KOPT-K1 (cell line): Measurements from ENCODE around the gene RSKR.

Experiments used
- H3K27ac ChIP-seq: fragments of 200-600 bp; sonication (generic); 2 replicates; pipeline ENCODE4 v1.5.1; 2016; ENCODE audit warnings: antibody characterized with exemption, mild to moderate bottlenecking, low read depth, low read length; ENCODE audit not compliant: poor library complexity, severe bottlenecking
- H3K36me3 ChIP-seq: fragments of 200-600 bp; sonication (generic); 2 replicates; pipeline ENCODE4 v1.5.1; 2017; ENCODE audit warnings: antibody characterized with exemption, mild to moderate bottlenecking, low read length, moderate library complexity; ENCODE audit not compliant: insufficient read depth
- H3K9me3 ChIP-seq: fragments of 200-600 bp; sonication (generic); 2 replicates; pipeline ENCODE4 v1.5.1; 2017; ENCODE audit warnings: antibody characterized with exemption, low read length, mild to moderate bottlenecking; ENCODE audit not compliant: insufficient read depth, poor library complexity, severe bottlenecking

RSKR gene

DNA sequence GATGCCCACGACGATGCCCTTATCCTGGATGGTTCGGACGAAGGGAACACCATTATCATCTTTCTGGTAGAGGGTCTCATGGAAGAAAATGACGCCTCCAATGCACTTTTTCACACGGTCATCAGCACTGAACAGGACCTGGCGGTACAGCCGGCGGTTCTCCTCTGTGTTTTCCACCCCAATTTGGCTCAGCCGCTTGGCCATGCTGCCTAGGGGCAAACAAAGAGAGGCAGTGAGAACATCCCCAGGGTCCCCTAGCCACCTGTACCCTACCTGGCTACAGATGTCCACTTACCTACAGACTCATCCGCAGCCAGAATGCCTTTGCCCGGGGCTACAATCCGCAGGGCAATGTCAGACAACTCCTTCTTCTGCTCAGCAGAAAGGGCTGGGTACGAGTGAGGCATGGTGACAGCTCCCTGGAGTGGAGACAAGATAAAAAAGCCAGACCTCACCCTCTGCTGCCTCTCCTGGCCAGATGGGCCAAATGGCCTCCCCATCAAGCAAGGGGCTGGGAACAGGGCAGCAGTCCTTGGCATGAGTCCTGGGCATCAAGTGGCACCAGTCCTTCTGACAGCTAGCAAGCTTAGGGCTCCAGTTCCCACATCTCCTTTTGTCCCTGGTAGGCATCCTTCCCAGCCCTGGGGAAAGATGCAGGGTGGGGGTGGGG, 38.7 kb downstream of the RSKR start:
- Histone ChIP-seq H3K27ac (no peak overlapping the region), H3K36me3 (peaks cover 58% of the 10 kb centered on the region), H3K9me3 (no peaks in the 10 kb centered on the region)

DNA sequence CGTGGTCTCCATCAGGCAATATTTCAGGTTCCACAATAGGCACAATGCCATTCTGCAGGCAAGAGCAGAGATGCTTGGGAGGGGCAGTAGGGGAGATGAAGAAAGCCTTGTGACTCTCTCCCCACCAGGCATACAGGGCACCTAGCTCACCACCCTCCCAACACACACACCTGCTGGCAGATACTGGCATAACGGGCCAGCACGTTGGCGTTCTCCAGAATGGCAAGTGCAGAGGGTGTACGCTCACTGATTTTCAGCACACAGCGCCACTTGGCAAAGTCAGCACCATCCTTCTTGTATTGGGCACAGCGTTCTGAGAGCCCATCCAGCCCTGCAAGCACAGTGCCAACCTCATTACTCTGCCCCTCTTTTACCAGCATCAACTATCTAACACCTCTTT, 39.5 kb downstream of the RSKR start:
- H3K9me3 ChIP-seq: no peaks in the 10 kb centered on the region
- peaks cover 53% of the 10 kb centered on the region for H3K36me3 ChIP-seq
- H3K27ac ChIP-seq: no peak overlapping the region

DNA sequence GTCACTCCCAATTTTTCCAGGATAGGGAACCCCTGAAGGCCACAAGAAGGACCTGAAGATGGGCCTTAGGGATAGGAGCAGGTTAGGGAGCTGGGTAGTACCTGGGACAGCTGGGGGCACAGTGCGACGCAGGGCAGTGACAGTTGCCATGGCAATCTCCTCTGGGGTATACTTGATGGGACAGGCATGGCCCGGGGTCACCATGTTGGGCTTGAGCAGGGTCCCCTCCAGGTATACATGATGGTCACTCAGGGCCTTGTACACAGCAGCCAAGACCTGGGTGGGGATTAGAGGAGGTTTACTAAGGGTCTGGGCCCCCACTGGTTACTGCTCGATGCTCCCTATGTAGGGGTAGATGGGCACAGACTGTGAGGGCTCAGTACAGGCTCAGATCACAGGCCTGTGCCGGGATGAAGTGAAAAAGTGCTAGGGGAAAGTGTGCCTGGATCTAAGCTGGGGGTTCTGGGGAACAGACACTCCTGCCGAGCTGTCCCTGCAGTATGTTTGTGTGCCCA, 40.0 kb downstream of the RSKR start:
- Histone ChIP-seq H3K9me3 (no peaks in the 10 kb centered on the region), H3K36me3 (peaks cover 52% of the 10 kb centered on the region), H3K27ac (no peak overlapping the region)

DNA sequence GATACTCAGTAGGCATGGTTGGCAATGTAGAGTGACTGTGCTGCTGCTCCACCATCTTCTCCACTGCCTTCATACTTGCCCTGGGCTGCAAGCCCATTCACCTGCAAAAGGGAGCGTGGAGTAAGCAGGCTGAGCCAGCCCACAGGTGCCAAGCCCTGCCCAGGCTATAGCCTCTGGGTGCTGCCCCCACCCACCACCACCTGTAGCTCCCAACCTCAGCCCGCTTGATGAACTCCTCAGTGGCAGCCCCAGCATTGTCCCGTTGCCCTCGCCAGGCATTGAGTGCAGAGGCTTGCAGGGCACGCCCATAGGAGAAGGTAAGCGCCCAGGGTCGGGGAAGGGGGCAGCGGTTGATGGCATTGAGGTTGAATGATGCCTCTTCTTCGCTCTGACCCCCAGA, 40.5 kb downstream of the RSKR start:
- H3K36me3 ChIP-seq: peaks cover 47% of the 10 kb centered on the region
- no peak overlapping the region for H3K27ac ChIP-seq
- H3K9me3 ChIP-seq: no peaks in the 10 kb centered on the region

DNA sequence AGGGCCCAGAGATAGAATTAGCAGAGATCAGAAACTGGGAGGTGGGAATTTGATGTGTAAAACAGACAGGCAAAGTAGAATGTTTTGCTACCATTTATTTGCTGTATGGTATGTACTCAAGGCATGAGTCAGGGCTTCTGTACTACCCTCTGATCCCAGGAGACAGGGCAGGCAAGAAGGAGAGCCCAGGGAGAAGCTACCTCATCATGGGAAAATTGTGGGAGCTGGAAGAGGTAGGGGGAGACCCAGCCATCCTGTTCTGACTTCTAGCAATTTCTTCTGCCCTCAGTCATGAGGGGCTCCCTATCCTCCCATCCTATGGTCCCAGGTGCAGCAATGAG, 41.0 kb downstream of the RSKR start:
- Histone ChIP-seq H3K9me3 (no peaks in the 10 kb centered on the region), H3K27ac (no peak overlapping the region), H3K36me3 (peaks cover 47% of the 10 kb centered on the region)

DNA sequence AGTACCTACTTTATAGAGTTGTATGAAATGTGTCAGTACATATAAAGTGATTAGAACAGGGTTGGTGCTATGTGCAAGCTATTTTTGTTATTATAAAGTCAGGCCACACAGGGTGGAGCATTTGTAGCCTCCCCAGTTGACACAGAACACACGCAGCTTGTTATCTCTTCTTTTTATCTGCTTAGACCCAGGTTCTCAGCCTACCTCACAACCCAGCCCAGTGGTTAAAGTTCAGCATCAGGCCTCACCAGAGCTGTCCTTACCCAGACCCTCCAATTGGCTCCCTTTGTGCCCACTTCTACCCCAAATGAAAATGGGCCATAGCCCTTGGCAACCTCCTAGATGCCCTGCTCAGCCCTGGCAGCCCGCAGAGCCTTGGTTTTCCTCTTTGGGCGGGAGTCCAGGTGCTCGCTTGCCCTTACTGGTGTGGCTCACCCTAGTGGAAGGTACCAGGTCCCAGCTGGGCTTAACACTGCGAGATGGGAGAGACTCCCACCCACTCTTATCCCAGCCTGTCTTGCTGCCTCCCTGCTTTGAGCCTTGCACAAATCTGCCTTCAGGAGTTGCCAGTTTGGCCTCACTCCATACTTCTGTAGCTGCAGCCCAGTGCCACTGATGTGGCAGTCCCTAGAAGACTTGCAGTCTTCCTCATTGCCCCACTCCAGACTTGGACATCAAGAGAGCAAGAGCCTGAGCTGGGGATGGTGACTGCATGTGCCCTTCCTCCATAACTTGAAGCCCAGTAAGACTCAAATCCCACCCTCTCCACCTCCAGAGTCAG, 41.5 kb downstream of the RSKR start:
- H3K9me3 ChIP-seq: no peaks in the 10 kb centered on the region
- H3K27ac ChIP-seq: no peak overlapping the region
- peaks cover 46% of the 10 kb centered on the region for H3K36me3 ChIP-seq

DNA sequence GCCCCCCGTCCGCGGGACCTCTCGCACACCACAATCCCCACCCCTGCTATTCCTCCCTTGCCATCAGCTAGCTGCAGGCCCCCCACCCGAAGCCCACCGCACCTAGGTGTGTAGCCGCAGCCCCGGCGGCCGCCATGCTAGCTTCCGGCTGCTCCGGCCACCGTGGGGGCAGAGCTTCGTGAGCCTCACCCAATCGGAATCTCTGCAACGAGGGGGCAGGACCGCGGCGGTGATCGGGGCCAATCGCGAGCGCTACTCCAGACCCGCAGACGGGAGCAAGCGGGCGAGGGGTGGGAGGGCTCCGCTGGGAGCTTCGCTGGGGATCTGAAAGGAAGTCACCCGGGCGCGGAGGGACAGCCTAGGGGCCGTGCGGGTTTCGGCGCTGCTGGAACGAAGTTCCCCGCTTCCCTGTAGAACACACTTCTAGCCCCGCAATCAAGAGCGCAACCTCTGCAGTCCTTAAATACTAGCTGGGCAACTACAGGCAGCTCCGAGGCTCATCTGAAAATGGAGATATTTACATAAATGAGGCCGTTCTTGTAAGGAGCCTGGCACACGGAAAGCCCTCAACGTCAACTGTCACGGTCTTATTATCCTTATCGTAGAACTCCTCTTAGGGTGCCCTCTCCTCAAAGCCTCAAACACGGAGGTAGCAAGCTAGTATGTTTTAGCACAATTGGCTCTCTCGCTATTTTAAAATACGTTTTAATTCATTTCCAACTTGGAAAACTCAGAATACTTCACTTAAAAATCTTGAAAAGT, 42.4 kb downstream of the RSKR start, which contains the start of gene PIGS:
Gene PIGS, minus strand, starts transcription at position 164 of the 762 bp plus-strand sequence. Its CDS starts 28 bp downstream, at position 136.
- Histone ChIP-seq H3K36me3 (peaks cover 49% of the 10 kb centered on the region), H3K27ac (peak within 1 kb of the TSS; percentile 66), H3K9me3 (no peaks in the 10 kb centered on the region)

DNA sequence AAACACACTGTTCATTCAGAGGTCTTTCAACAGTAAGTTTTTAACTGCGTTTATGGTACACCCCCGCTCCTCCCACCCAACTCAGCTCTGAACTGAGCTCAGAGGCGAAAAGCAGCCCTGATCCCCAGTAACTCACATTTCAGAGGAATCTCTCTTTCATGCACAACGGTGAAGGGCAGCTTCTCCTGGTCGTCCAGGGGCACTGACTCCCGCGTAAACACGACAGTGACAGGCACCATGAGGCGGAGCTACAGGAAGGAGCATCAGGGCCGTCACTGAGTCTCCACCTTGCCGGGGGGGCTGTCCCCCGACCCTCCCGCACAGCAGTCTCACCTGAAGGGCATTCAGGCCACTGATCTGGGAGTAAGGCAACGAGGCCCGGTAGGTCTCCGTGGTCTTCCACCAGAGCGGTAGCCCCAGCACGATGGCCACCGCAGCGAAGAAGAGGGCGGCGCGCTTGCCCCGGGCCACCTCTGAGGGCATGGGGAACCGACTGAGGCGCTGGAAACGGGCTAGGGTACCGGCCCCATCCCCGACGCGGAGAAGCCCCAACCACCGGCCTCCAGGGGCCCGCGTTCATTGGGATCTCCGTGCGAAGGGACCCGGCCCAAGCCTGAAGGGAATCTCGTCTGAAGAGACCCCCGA, 43.1 kb downstream of the RSKR start:
- Histone ChIP-seq H3K36me3 (peaks cover 50% of the 10 kb centered on the region), H3K27ac (peak overlapping the region; percentile 66), H3K9me3 (no peaks in the 10 kb centered on the region)

DNA sequence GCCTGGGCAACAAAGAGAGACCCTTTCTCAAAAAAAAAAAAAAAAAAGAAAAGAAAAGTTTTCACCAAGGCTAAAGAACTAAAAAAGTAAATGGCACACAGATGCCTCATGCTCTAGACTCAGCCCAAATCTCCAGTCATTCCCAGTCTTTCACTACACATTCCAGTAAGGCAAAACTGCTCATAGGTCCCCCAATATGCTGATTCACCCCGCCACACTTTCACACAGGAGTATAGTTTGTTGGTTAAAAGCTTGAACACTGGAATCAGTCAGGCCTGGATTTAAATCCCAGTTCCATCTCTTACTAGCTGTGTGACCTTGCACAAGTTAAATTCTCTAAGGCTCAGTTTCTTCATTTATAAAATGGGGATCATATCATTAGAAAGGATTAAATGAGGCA, 44.5 kb downstream of the RSKR start:
- Histone ChIP-seq H3K9me3 (no peaks in the 10 kb centered on the region), H3K36me3 (peaks cover 42% of the 10 kb centered on the region), H3K27ac (no peak overlapping the region)

DNA sequence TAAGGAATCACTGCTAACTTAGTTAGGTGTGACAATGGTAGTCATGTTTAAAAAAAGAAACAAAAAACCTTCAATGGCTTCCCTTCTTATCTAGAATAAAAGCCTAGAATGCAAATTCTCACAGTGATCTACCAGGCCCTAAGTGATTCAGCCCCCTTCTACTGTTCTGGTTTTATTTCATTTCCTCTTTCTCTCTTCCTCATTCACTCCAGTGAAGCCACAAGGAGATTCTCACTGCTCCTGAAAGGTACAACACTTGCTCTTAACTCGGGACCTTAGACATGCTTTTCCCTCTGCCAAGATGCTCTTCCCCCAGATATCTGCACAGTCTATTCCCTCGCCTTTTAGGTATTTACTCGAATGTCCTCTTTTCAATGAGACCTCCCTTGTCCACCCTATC, 46.4 kb downstream of the RSKR start:
- Histone ChIP-seq H3K9me3 (no peaks in the 10 kb centered on the region), H3K36me3 (peaks cover 43% of the 10 kb centered on the region), H3K27ac (no peak overlapping the region)

DNA sequence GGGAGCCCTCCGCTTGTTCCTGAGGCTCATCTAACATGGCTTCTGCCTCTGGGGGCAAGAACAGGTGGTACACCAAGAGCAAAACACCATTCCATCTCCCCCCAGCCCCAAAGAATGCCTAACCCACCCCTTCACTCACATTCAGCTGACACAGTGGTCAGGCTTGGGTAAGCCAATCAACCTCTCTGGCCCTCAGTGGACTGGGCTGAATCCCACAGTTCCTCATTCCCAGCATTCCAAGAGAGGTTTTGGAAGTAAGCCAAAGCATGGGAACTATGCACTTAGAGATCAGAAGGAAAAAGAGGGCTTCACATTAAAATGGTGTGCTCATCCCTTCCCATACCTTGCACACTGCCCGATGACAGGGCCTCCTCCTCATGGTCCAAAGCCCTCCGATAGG, 50.5 kb downstream of the RSKR start:
- H3K36me3 ChIP-seq: peaks cover 72% of the 10 kb centered on the region
- no peak overlapping the region for H3K27ac ChIP-seq
- no peaks in the 10 kb centered on the region for H3K9me3 ChIP-seq
